Measurements from ENCODE around the gene PLCXD3.

DNA sequence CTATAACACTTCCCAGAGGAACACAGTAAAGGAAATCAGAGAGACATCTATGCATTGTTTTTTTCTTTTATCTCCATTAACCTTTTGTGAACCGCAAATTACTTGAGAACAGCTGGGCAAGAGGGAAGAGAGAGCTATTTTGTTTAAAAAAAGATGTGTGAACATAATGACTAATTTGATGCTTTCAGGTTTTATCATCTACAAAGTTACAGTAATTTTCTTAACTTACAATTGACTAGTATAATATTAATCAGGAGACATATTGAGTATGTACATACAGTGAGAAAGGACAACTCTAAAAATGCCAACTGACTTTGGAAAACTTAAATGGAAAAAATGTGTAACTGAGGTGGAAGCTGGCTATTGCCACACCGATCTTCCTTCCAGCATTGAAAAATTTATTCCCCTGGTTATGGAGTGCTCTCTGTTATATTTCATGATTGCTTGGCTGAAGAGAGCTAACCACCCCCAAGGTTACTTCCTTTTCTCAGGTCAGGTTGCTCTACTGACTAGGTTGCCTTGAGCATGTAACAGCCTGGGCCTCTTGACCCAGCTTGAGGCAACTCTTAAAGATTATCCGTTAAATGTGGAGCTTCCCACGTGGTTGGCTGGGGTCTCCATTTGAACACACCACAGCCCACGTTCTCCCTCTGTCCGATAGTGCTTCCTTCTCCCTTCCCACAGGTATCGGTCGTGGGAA, 234.4 kb downstream of the PLCXD3 start:
- TF ChIP-seq, protein P1, sequence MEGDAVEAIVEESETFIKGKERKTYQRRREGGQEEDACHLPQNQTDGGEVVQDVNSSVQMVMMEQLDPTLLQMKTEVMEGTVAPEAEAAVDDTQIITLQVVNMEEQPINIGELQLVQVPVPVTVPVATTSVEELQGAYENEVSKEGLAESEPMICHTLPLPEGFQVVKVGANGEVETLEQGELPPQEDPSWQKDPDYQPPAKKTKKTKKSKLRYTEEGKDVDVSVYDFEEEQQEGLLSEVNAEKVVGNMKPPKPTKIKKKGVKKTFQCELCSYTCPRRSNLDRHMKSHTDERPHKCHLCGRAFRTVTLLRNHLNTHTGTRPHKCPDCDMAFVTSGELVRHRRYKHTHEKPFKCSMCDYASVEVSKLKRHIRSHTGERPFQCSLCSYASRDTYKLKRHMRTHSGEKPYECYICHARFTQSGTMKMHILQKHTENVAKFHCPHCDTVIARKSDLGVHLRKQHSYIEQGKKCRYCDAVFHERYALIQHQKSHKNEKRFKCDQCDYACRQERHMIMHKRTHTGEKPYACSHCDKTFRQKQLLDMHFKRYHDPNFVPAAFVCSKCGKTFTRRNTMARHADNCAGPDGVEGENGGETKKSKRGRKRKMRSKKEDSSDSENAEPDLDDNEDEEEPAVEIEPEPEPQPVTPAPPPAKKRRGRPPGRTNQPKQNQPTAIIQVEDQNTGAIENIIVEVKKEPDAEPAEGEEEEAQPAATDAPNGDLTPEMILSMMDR (IDR thresholded peaks at IDR 0.05), result no peak
- TF ChIP-seq EMX1 (CRISPR knock-in tag; IDR thresholded peaks at IDR 0.05) (no peak), ZNF263 (CRISPR knock-in tag; IDR thresholded peaks at IDR 0.05; ENCODE audit: low read depth) (no peak), TP53 (CRISPR knock-in tag; IDR thresholded peaks at IDR 0.05) (no peak)
- TF ChIP-seq, protein P2, sequence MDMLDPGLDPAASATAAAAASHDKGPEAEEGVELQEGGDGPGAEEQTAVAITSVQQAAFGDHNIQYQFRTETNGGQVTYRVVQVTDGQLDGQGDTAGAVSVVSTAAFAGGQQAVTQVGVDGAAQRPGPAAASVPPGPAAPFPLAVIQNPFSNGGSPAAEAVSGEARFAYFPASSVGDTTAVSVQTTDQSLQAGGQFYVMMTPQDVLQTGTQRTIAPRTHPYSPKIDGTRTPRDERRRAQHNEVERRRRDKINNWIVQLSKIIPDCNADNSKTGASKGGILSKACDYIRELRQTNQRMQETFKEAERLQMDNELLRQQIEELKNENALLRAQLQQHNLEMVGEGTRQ (CRISPR knock-in tag; IDR thresholded peaks at IDR 0.05), result no peak

Measured in WTC11 (cell line).